Activated B cell treated with CpG ODN at 0.5 μM for 24 hours (primary cell): Measurements from ENCODE around the gene ODAD2. TPM values are rescaled to one million over a fixed set of nuclear protein-coding genes. Genes with fewer than 3 reads are reported as not detected.

Source experiments
- ATAC-seq: fragments of 200-7000 bp; cut with Tn5 transposase; one replicate; pipeline ENCODE4 v1.10.0; 2021; ENCODE audit warnings: low read depth, mild to moderate bottlenecking, moderate library complexity
- CTCF ChIA-PET: fragments of 350-600 bp; sonication (Branson Sonifier 250); formaldehyde crosslinking; loops from one replicate; lab custom pipeline; 2021; ENCODE audit warnings: antibody characterized with exemption; lab: Charles Lee
- POLR2A ChIA-PET: fragments of 350-600 bp; sonication (Branson Sonifier 250); formaldehyde crosslinking; loops from one replicate; lab custom pipeline; 2021; ENCODE audit warnings: antibody characterized with exemption; lab: Charles Lee
- DNase-seq: peaks from one replicate; pipeline ENCODE4 v3.0.0; 2022
- H3K27ac Mint-ChIP-seq: one replicate; pipeline ENCODE4 v1.8.0; 2020; ENCODE audit warnings: mixed read lengths
- H3K27me3 Mint-ChIP-seq: one replicate; pipeline ENCODE4 v1.8.0; 2021; ENCODE audit warnings: mixed read lengths
- H3K36me3 Mint-ChIP-seq: one replicate; pipeline ENCODE4 v1.8.0; 2021; ENCODE audit warnings: low read depth, mixed read lengths
- H3K4me1 Mint-ChIP-seq: one replicate; pipeline ENCODE4 v1.8.0; 2021; ENCODE audit warnings: mixed read lengths
- H3K4me3 Mint-ChIP-seq: one replicate; pipeline ENCODE4 v1.8.0; 2020; ENCODE audit warnings: mild to moderate bottlenecking, mixed read lengths
- H3K9me3 Mint-ChIP-seq: one replicate; pipeline ENCODE4 v1.8.0; 2020; ENCODE audit warnings: mixed read lengths
- intact Hi-C: fragments of 100-400 bp; cut with micrococcal nuclease; formaldehyde crosslinking; loops from one replicate; pipeline ENCODE4 v1.15.1; 2024
- total RNA-seq: library from RNA; stranded (reverse); gene quantifications from 2 replicates; pipeline ENCODE4 v1.2.3, GENCODE V29; 2022
- TF ChIP-seq, protein P1 (sequence below): fragments of 200-600 bp; IDR thresholded peaks from one replicate; pipeline ENCODE4 v1.8.0; 2022; ENCODE audit warnings: antibody characterized with exemption, mild to moderate bottlenecking

Gene ODAD2
- total RNA-seq, 1 donor from 2014 or later, result not detected

DNA sequence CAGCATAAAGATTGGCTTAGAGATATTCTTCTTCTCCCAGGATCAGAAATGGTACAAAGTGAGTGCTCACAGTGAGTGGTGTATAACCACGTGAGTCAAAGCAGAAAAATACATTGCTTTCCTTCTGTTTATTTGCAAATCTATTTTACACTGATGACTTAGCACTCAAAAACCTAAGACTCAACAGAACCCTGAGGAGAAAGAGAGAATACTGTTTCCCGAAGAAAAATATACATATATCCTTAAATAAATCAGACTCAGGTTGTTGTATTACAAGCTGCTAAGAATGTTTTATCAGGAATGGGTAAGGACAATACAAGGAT lies 48.7 kb downstream of the ODAD2 start:
- ChIA-PET CTCF (no interaction called here), POLR2A (no interaction called here)
- TF ChIP-seq, protein P1, sequence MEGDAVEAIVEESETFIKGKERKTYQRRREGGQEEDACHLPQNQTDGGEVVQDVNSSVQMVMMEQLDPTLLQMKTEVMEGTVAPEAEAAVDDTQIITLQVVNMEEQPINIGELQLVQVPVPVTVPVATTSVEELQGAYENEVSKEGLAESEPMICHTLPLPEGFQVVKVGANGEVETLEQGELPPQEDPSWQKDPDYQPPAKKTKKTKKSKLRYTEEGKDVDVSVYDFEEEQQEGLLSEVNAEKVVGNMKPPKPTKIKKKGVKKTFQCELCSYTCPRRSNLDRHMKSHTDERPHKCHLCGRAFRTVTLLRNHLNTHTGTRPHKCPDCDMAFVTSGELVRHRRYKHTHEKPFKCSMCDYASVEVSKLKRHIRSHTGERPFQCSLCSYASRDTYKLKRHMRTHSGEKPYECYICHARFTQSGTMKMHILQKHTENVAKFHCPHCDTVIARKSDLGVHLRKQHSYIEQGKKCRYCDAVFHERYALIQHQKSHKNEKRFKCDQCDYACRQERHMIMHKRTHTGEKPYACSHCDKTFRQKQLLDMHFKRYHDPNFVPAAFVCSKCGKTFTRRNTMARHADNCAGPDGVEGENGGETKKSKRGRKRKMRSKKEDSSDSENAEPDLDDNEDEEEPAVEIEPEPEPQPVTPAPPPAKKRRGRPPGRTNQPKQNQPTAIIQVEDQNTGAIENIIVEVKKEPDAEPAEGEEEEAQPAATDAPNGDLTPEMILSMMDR, result no peak
- Mint-ChIP-seq H3K36me3 (no peaks in the 10 kb centered on the region), H3K4me3 (no peak overlapping the region), H3K4me1 (no peaks in the 10 kb centered on the region), H3K27ac (no peak overlapping the region), H3K27me3 (peaks cover 3% of the 10 kb centered on the region), H3K9me3 (no peaks in the 10 kb centered on the region)
- intact Hi-C loops, result no loop called here
- ATAC-seq (no peak), DNase-seq (no peak)

DNA sequence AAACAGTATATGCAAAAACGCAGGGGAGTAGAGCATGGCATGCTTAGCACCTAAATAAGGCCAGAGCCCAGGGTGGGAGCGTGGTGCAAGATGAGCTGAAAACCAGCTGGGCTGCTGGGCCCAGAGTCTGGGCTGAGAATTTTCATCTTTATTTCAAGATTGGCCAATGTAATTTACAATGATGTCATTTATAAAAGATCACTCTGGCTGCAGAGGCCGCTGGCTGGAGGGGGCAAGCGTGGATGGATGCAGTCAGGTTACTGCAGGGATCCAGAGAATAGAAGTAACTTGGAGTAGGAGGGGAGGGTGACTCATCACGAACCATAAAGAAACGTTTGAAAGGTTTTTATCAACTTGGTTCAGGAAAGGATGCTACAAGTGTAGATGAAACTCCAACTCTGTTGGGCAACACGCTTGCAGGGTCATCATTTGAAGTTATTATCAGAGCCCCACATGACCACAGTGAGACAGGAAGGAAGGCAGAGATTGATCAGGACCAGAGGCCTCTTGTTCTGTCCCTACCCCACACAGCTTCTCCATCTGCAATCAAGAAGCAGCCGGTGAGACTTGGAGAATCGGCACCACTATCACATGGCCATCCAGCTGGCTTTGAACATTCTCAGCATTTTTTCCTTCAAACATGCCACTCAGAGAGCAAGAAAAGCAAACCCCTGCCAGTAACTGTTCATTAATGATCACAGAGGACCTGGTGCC lies 49.2 kb downstream of the ODAD2 start:
- H3K4me3 Mint-ChIP-seq, result no peak overlapping the region
- peaks cover 3% of the 10 kb centered on the region for H3K27me3 Mint-ChIP-seq
- POLR2A ChIA-PET, result no interaction called here
- TF ChIP-seq, protein P1, result no peak
- ATAC-seq (no peak), DNase-seq (no peak)
- H3K4me1 Mint-ChIP-seq, result no peaks in the 10 kb centered on the region
- H3K9me3 Mint-ChIP-seq, result no peaks in the 10 kb centered on the region
- no peak overlapping the region for H3K27ac Mint-ChIP-seq
- CTCF ChIA-PET, result no interaction called here
- no peaks in the 10 kb centered on the region for H3K36me3 Mint-ChIP-seq
- intact Hi-C loops, result no loop called here

DNA sequence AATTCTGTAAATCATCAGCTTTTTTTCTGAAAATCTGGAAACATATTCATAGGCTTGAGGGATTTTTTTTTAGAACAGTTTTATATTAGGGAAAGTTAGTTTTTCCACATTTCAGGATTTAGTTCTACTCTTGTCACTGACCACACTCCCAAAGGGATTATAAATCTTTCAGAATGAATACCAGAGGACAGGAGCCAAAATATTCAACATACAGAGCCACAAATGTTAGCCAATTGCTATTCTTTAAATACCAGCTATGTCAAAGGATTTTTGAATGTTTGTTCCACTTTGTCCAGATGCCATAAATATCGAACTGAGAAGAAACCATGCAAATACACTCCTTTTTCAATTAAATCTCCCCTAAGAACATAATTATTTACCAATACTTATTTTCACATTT lies 50.7 kb downstream of the ODAD2 start:
- POLR2A ChIA-PET, result no interaction called here
- H3K36me3 Mint-ChIP-seq, result no peaks in the 10 kb centered on the region
- H3K27me3 Mint-ChIP-seq, result peaks cover 3% of the 10 kb centered on the region
- CTCF ChIA-PET, result no interaction called here
- TF ChIP-seq, protein P1, result no peak
- DNase-seq, result no peak
- ATAC-seq, result no peak
- no peaks in the 10 kb centered on the region for H3K4me1 Mint-ChIP-seq
- intact Hi-C loops, result no loop called here
- no peaks in the 10 kb centered on the region for H3K9me3 Mint-ChIP-seq
- H3K4me3 Mint-ChIP-seq, result no peak overlapping the region
- no peak overlapping the region for H3K27ac Mint-ChIP-seq

DNA sequence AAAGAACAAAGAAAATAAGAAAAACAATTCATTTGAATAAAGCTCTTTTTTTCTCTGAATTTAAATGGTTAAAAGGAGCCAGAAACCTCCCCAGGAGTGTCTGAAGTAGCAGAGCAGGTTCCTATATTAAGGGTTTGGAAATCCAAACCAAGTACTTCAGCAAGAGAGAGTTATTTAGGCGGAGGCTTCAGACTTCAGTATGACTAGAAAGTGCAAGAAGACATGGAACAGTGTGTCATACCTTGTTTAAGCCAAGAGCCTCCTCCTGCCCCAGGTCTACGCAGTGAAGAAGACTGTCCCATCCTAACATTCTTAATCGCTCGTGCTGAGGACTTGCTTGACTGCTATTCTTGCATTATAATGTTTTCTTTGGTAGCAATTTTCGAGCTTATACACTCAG lies 51.3 kb downstream of the ODAD2 start:
- intact Hi-C loops, result no loop called here
- Mint-ChIP-seq H3K4me1 (no peaks in the 10 kb centered on the region), H3K36me3 (no peaks in the 10 kb centered on the region), H3K9me3 (no peaks in the 10 kb centered on the region), H3K27me3 (peaks cover 3% of the 10 kb centered on the region), H3K27ac (no peak overlapping the region), H3K4me3 (no peak overlapping the region)
- ChIA-PET CTCF (no interaction called here), POLR2A (no interaction called here)
- DNase-seq (no peak), ATAC-seq (no peak)
- TF ChIP-seq, protein P1, result no peak

DNA sequence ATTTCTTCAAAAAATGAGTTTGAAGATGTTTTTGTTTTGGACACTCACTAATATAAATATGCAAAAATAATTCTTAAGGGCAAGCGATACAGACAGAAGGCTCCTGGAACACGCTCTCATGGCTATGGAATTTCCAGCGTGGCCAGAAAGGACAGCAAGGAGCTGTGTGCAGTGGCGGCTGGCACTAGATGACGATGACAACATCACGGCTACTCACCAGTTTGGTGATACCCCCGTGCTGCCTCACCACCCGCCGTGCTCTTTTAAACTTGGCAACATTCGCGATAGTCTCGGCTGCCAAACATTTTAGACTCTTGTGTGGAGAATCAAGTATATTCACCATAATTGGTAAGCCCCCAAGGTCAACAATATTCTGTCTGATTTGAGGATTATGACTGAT lies 54.9 kb downstream of the ODAD2 start:
- ATAC-seq (no peak), DNase-seq (no peak)
- Mint-ChIP-seq H3K27ac (no peak overlapping the region), H3K4me3 (no peak overlapping the region), H3K9me3 (no peaks in the 10 kb centered on the region), H3K27me3 (no peaks in the 10 kb centered on the region), H3K36me3 (no peaks in the 10 kb centered on the region), H3K4me1 (no peaks in the 10 kb centered on the region)
- TF ChIP-seq, protein P1, result no peak
- ChIA-PET POLR2A (no interaction called here), CTCF (no interaction called here)
- intact Hi-C loops, result no loop called here
